Adrenal gland (tissue), 5 donors: ENCODE measurements around the gene MARCHF11.

Source experiments
- POLR2A ChIP-seq, 2 donors: fragments of 450-650 bp; IDR thresholded peaks; one replicate each; pipeline ENCODE4 v1.6.1; 2017; ENCODE audit warnings: antibody characterized with exemption in 2 of 2, mild to moderate bottlenecking in 2 of 2, moderate library complexity in 1 of 2
- TF ChIP-seq, protein P1 (sequence below), 6 experiments: fragments of 450-650 bp in 4 of 6; fragments of 200-600 bp in 2 of 6; sonication (generic) in 1 of 6; IDR thresholded peaks; 1 replicate in 5 of 6; 2 replicates in 1 of 6; pipeline versions ENCODE4 v1.5.1 to v1.8.0; 2016 to 2021; ENCODE audit warnings: antibody characterized with exemption in 6 of 6, mild to moderate bottlenecking in 2 of 6, moderate library complexity in 1 of 6
- donor health status: DM: no; HTN: no; CAD: no.

DNA sequence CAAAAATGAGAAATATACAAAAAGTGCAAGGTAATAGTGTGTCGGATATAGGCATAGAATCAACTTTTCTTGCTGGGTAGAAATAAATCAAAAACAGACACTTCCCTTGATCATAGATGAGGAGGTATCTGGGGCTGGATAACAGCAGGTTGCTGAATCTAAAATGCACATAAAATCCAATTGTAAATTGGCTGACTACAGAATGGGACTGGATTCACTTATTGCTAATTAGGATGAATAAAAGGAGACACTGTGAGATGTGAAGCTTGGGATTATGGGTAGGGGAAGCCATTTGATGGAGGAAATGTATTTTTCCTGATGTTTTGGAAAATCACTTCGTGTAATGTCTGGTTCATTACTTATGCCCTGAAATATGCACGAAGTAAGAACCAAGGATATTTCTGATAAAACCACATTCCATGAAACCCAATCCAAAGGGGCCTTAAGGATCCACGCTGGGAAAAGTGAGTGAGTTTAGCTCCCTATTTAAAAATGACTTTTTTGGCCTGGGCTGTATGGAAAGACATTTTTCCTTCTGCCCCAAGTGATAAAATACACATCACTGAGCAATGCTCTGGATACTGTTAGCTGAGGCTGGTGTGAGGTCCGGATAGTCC lies 136.1 kb downstream of the MARCHF11 start:
- TF ChIP-seq, protein P1, sequence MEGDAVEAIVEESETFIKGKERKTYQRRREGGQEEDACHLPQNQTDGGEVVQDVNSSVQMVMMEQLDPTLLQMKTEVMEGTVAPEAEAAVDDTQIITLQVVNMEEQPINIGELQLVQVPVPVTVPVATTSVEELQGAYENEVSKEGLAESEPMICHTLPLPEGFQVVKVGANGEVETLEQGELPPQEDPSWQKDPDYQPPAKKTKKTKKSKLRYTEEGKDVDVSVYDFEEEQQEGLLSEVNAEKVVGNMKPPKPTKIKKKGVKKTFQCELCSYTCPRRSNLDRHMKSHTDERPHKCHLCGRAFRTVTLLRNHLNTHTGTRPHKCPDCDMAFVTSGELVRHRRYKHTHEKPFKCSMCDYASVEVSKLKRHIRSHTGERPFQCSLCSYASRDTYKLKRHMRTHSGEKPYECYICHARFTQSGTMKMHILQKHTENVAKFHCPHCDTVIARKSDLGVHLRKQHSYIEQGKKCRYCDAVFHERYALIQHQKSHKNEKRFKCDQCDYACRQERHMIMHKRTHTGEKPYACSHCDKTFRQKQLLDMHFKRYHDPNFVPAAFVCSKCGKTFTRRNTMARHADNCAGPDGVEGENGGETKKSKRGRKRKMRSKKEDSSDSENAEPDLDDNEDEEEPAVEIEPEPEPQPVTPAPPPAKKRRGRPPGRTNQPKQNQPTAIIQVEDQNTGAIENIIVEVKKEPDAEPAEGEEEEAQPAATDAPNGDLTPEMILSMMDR (IDR thresholded peaks at IDR 0.05), result no peak
- no peak for TF ChIP-seq POLR2A (IDR thresholded peaks at IDR 0.05)
